ENCODE measurements around the gene ASIC3.
"Not testable (repeated sequence)": the region's sequence is repeated elsewhere in the genome, so short reads cannot be mapped to it uniquely, and the experiment has no call there.

DNA sequence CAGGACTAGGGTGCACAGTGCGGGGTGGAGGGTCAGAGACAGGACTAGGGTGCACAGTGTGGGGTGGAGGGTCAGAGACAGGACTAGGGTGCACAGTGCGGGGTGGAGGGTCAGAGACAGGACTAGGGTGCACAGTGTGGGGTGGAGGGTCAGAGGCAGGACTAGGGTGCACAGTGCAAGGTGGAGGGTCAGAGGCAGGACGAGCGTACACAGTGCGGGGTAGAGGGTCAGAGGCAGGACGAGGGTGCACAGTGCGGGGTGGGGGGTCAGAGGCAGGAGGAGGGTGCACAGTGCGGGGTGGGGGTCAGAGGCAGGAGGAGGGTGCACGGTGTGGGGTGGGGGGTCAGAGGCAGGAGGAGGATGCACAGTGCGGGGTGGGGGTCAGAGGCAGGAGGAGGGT is 4.9 kb upstream of the ASIC3 start:
- not testable (repeated sequence) for TF ChIP-seq POLR2A (IDR thresholded peaks at IDR 0.05)
- TF ChIP-seq, protein P1, sequence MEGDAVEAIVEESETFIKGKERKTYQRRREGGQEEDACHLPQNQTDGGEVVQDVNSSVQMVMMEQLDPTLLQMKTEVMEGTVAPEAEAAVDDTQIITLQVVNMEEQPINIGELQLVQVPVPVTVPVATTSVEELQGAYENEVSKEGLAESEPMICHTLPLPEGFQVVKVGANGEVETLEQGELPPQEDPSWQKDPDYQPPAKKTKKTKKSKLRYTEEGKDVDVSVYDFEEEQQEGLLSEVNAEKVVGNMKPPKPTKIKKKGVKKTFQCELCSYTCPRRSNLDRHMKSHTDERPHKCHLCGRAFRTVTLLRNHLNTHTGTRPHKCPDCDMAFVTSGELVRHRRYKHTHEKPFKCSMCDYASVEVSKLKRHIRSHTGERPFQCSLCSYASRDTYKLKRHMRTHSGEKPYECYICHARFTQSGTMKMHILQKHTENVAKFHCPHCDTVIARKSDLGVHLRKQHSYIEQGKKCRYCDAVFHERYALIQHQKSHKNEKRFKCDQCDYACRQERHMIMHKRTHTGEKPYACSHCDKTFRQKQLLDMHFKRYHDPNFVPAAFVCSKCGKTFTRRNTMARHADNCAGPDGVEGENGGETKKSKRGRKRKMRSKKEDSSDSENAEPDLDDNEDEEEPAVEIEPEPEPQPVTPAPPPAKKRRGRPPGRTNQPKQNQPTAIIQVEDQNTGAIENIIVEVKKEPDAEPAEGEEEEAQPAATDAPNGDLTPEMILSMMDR (IDR thresholded peaks at IDR 0.05), result not testable (repeated sequence)

Data from transverse colon (tissue), 3 donors.